Loucy (cell line): ENCODE measurements around the gene EPB41L2.

Experiments used
- H2AFZ ChIP-seq: fragments of 200-600 bp; sonication (generic); 2 replicates; pipeline ENCODE4 v1.6.0; 2016; ENCODE audit warnings: antibody characterized with exemption, mild to moderate bottlenecking, low read length, moderate library complexity
- H3F3A ChIP-seq: fragments of 200-600 bp; 2 replicates; pipeline ENCODE4 v1.6.0; 2016; ENCODE audit warnings: antibody characterized with exemption, low read depth, mild to moderate bottlenecking
- H3K27me3 ChIP-seq: fragments of 200-600 bp; sonication (generic); 2 replicates; pipeline ENCODE4 v1.6.1; 2014; ENCODE audit warnings: low read length, mild to moderate bottlenecking; ENCODE audit not compliant: insufficient read depth, poor library complexity, severe bottlenecking
- H3K36me3 ChIP-seq: fragments of 200-600 bp; sonication (generic); 2 replicates; pipeline ENCODE4 v1.6.1; 2016; ENCODE audit warnings: low read length; ENCODE audit not compliant: insufficient read depth
- H3K4me1 ChIP-seq: fragments of 200-600 bp; sonication (generic); 2 replicates; pipeline ENCODE4 v1.5.1; 2014; ENCODE audit warnings: low read length, mild to moderate bottlenecking; ENCODE audit not compliant: insufficient read depth, poor library complexity, severe bottlenecking
- H3K4me2 ChIP-seq: fragments of 200-600 bp; sonication (generic); 2 replicates; pipeline ENCODE4 v1.6.0; 2014; ENCODE audit warnings: antibody characterized with exemption, low read length, low read depth, mild to moderate bottlenecking; ENCODE audit not compliant: poor library complexity, severe bottlenecking
- H3K4me3 ChIP-seq: fragments of 200-600 bp; sonication (generic); 2 replicates; pipeline ENCODE4 v1.5.1; 2014; ENCODE audit warnings: low read length, mild to moderate bottlenecking, mixed read lengths; ENCODE audit not compliant: poor library complexity, severe bottlenecking
- H3K79me2 ChIP-seq: fragments of 200-600 bp; sonication (generic); 2 replicates; pipeline ENCODE4 v1.6.1; 2014; ENCODE audit warnings: low read length; ENCODE audit not compliant: insufficient read depth
- H3K9ac ChIP-seq: fragments of 200-600 bp; sonication (generic); 2 replicates; pipeline ENCODE4 v1.6.0; 2014; ENCODE audit warnings: mild to moderate bottlenecking, low read depth, low read length, moderate library complexity; ENCODE audit not compliant: poor library complexity, severe bottlenecking
- H3K9me2 ChIP-seq: fragments of 200-600 bp; sonication (generic); replicated peaks from 2 replicates; pipeline ENCODE4 v1.6.1; 2016; ENCODE audit warnings: low read depth, low read length, mixed read lengths
- H3K9me3 ChIP-seq: fragments of 200-600 bp; sonication (generic); 2 replicates; pipeline ENCODE4 v1.6.1; 2014; ENCODE audit warnings: mild to moderate bottlenecking, antibody characterized with exemption, low read length, low read depth; ENCODE audit not compliant: insufficient read depth
- H4K20me1 ChIP-seq: fragments of 200-600 bp; sonication (generic); 2 replicates; pipeline ENCODE4 v1.6.0; 2014; ENCODE audit warnings: antibody characterized with exemption, low read length, mild to moderate bottlenecking; ENCODE audit not compliant: insufficient read depth, poor library complexity, severe bottlenecking
- EZH2phosphoT487 ChIP-seq: fragments of 200-600 bp; IDR thresholded peaks from 2 replicates; pipeline ENCODE4 v1.6.1; 2018; ENCODE audit warnings: antibody characterized with exemption, mild to moderate bottlenecking, moderate library complexity, borderline replicate concordance
- TF ChIP-seq, protein P1 (sequence below): fragments of 200-600 bp; sonication (generic); conservative IDR thresholded peaks from 2 replicates; pipeline ENCODE4 v1.5.1; 2014; ENCODE audit warnings: mild to moderate bottlenecking, antibody characterized with exemption, low read length

Gene EPB41L2

DNA sequence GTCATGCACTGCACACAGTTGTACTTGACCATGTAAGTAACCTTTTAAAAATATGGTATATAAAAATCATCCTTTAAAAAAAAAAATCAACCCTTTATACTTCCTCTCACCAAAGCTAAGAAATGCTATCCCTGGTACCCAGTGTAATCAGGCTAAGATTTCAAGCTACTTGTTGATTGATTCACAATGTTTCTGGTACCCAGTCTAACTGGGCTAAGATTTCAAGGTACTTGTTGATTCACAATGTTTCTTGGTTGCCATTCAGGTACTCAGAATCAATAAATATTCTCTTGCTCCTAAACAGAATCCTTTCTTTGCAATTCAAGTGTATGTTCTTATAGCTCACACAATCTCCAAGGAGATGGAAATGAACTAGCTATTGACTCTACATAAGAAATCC lies 159.4 kb downstream of the EPB41L2 start:
- Histone ChIP-seq H3F3A (no peaks in the 10 kb centered on the region), H3K4me1 (no peaks in the 10 kb centered on the region), H3K9me3 (no peaks in the 10 kb centered on the region), H3K27me3 (no peaks in the 10 kb centered on the region), H3K79me2 (no peaks in the 10 kb centered on the region), H4K20me1 (no peaks in the 10 kb centered on the region), H2AFZ (no peak overlapping the region), H3K4me3 (no peak overlapping the region), H3K36me3 (peaks cover 27% of the 10 kb centered on the region; the same call in 1 of the 2 replicates), H3K9ac (no peak overlapping the region), H3K9me2 (no peaks in the 10 kb centered on the region), H3K4me2 (no peak overlapping the region)
- TF ChIP-seq, protein P1, sequence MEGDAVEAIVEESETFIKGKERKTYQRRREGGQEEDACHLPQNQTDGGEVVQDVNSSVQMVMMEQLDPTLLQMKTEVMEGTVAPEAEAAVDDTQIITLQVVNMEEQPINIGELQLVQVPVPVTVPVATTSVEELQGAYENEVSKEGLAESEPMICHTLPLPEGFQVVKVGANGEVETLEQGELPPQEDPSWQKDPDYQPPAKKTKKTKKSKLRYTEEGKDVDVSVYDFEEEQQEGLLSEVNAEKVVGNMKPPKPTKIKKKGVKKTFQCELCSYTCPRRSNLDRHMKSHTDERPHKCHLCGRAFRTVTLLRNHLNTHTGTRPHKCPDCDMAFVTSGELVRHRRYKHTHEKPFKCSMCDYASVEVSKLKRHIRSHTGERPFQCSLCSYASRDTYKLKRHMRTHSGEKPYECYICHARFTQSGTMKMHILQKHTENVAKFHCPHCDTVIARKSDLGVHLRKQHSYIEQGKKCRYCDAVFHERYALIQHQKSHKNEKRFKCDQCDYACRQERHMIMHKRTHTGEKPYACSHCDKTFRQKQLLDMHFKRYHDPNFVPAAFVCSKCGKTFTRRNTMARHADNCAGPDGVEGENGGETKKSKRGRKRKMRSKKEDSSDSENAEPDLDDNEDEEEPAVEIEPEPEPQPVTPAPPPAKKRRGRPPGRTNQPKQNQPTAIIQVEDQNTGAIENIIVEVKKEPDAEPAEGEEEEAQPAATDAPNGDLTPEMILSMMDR = no peak
- no peak for TF ChIP-seq EZH2phosphoT487

DNA sequence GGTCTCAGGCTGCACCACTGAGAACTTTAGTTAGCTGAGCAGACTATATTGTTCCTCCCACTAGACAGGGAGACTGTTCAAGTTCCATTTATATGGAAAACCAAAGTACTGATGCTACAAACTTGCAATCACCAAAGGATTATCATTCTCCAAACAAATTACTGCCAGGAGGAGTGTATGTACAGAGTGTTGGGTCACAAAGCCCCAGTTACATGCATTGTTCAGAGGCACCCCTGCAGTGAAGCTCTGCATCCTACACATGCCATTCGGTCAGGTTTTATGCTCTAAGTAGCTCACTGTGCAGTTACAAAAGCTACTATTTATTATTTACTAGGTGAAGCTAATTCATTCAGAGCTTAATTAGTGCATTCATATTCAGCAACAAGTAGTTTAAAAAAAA lies 160.0 kb downstream of the EPB41L2 start:
- Histone ChIP-seq H3F3A (no peaks in the 10 kb centered on the region), H3K9ac (no peak overlapping the region), H3K4me3 (no peak overlapping the region), H4K20me1 (no peaks in the 10 kb centered on the region), H2AFZ (no peak overlapping the region), H3K9me2 (no peaks in the 10 kb centered on the region), H3K27me3 (no peaks in the 10 kb centered on the region), H3K79me2 (no peaks in the 10 kb centered on the region), H3K4me1 (no peaks in the 10 kb centered on the region), H3K4me2 (no peak overlapping the region), H3K9me3 (no peaks in the 10 kb centered on the region), H3K36me3 (peaks cover 33% of the 10 kb centered on the region; the same call in 1 of the 2 replicates)
- TF ChIP-seq, protein P1 = no peak
- no peak for TF ChIP-seq EZH2phosphoT487

DNA sequence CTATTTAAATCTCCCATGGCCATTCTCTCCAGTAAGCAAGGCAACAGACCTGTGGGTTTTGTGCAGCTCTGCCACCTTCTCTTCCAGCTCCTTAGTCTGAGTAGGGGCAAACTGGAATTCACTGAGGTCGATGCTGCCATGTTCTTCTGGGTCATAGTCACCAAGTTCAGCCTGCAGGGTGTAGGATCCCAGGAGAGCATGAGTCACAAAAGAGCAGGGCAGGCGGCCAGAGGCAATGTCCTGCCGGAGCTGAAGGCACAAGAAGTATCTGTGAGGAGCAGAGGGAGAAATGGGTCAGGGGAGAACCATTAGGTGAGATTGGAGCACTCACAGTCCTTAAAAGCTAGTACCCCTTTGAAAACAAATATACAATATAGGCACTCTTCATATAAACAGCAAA lies 162.1 kb downstream of the EPB41L2 start:
- Histone ChIP-seq H3K9me3 (no peaks in the 10 kb centered on the region), H3K4me2 (no peak overlapping the region), H3K79me2 (no peaks in the 10 kb centered on the region), H3F3A (no peaks in the 10 kb centered on the region), H4K20me1 (no peaks in the 10 kb centered on the region), H3K9me2 (no peaks in the 10 kb centered on the region), H2AFZ (no peak overlapping the region), H3K36me3 (peaks cover 51% of the 10 kb centered on the region; the same call in 1 of the 2 replicates), H3K27me3 (no peaks in the 10 kb centered on the region), H3K4me3 (no peak overlapping the region), H3K4me1 (no peaks in the 10 kb centered on the region), H3K9ac (no peak overlapping the region)
- TF ChIP-seq, protein P1 = no peak
- no peak for TF ChIP-seq EZH2phosphoT487
